Right cardiac atrium (tissue), 5 donors: Measurements from ENCODE around the gene ADCY7. TPM values are rescaled to one million over a fixed set of nuclear protein-coding genes. Genes with fewer than 3 reads are reported as not detected.

Experiments used
- ATAC-seq, 2 donors: fragments of 200-7000 bp; cut with Tn5 transposase; one replicate each; pipeline versions ENCODE4 v1.8.0 to v1.9.1; 2020; ENCODE audit warnings: moderate library complexity in 2 of 2, mild to moderate bottlenecking in 1 of 2
- DNase-seq, 3 donors: peaks; one replicate each; pipeline ENCODE4 v3.0.0-alpha.2; 2020
- H3K27ac ChIP-seq: one replicate; pipeline ENCODE4 v1.5.1; 2013; ENCODE audit warnings: mild to moderate bottlenecking, low read length, control low read depth, moderate library complexity
- H3K27me3 ChIP-seq: one replicate; pipeline ENCODE4 v1.6.1; 2013; ENCODE audit not compliant: control insufficient read depth, insufficient read depth
- H3K4me1 ChIP-seq: one replicate; pipeline ENCODE4 v1.6.1; 2013; ENCODE audit warnings: low read length; ENCODE audit not compliant: control insufficient read depth, insufficient read depth
- H3K4me3 ChIP-seq: one replicate; pipeline ENCODE4 v1.5.1; 2013; ENCODE audit warnings: low read length, control low read depth
- H3K9me3 ChIP-seq: one replicate; pipeline ENCODE4 v1.6.1; 2013; ENCODE audit warnings: low read length; ENCODE audit not compliant: control insufficient read depth
- WGBS: extraction: QIAGEN DNeasy Blood & Tissue Kit; methylation state at CpG from one replicate; pipeline ENCODE4 v1.1.7; 2013; 5-methylcytosine and 5-hydroxymethylcytosine counted together
- intact Hi-C, 4 donors: fragments of 100-400 bp; cut with DNase I; formaldehyde crosslinking; loops; one replicate each; pipeline versions ENCODE4 v1.11.0 to v1.14.0; 2022 to 2023
- polyA plus RNA-seq: library from polyadenylated mRNA; stranded (reverse); fragments of 200-250 nt; gene quantifications from one replicate; pipeline ENCODE4 v1.2.3, GENCODE V29; 2013
- total RNA-seq, 4 donors: library from RNA; stranded (reverse); fragmentation: NEBNext Ultra II Directional; extraction: Animal tissue kit (Norgen Biotek cat#: 25700); gene quantifications; one replicate each; pipeline ENCODE4 v1.2.1, GENCODE V29; 2021
- donor health status: healthy with polysubstance abuse.
- donor health status: DM: no; HTN: yes; CAD: no.
- donor health status: DM: no; HTN: no; CAD: no.
- donor health status: DM: no; HTN: yes; CAD: no; lungs with severe emphysema.
- donor health status: DM: yes; HTN: yes; CAD: no.

ADCY7 gene
- total and polyA plus RNA-seq, 5 donors = 4.8 to 21.2 (median 17.6) TPM

GRCh38 chr16:50310308-50311133 lies 44.2 kb downstream of the ADCY7 start:
- no peaks in the 10 kb centered on the region for H3K27me3 ChIP-seq
- peak in 1 of 2 donors; percentile 2 for ATAC-seq
- H3K9me3 ChIP-seq = no peaks in the 10 kb centered on the region
- DNase-seq = peak in 1 of 3 donors; percentile 56
- intact Hi-C loops = no loop called here
- 77% methylated on average over 18 of the region's 18 CpGs for WGBS
- no peaks in the 10 kb centered on the region for H3K4me1 ChIP-seq
- no peak overlapping the region for H3K27ac ChIP-seq
- H3K4me3 ChIP-seq = no peak overlapping the region

DNA sequence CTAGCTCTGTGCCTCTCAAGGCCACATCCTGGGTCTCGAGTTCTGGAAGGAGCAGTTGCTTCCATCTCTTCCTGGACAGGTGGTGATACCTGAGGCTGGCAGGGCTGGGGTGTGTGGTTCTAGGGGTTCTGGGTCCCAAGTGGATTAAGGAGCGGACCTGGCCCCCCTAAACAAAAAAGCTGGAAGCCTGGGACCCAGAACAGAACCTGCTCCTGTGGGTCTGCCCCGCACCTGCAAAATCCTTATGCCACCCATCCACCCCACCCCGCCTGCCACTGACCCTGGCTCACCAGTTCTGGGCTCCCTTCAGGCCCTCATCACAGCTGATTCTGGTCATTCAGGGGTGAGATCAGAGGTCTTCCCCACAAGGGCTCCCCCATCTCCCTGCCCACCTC lies 44.8 kb downstream of the ADCY7 start:
- Histone ChIP-seq H3K4me1 (no peaks in the 10 kb centered on the region), H3K27me3 (no peaks in the 10 kb centered on the region), H3K4me3 (no peak overlapping the region), H3K27ac (no peak overlapping the region), H3K9me3 (no peaks in the 10 kb centered on the region)
- ATAC-seq (no peak), DNase-seq (peak in 1 of 3 donors; percentile 42)
- WGBS = 87% methylated on average over 4 of the region's 4 CpGs
- intact Hi-C loops = no loop called here

- no peak for ATAC-seq
- no peaks in the 10 kb centered on the region for H3K27me3 ChIP-seq
- 76% methylated on average over 22 of the region's 22 CpGs for WGBS
- intact Hi-C loops = no loop called here
- DNase-seq = peak in 1 of 3 donors; percentile 51
- H3K4me3 ChIP-seq = no peak overlapping the region
- no peak overlapping the region for H3K27ac ChIP-seq
- H3K4me1 ChIP-seq = no peaks in the 10 kb centered on the region
- H3K9me3 ChIP-seq = no peaks in the 10 kb centered on the region
These were observed 45.6 kb downstream of the ADCY7 start for GRCh38 chr16:50311891-50312501.

GRCh38 chr16:50313596-50314478 lies 47.5 kb downstream of the ADCY7 start:
- H3K4me3 ChIP-seq = no peak overlapping the region
- ATAC-seq (peak; percentile 79 to 91), DNase-seq (peak; percentile 82 to 91 (median 91))
- H3K27ac ChIP-seq = no peak overlapping the region
- 67% methylated on average over 31 of the region's 31 CpGs for WGBS
- no peaks in the 10 kb centered on the region for H3K9me3 ChIP-seq
- H3K4me1 ChIP-seq = no peaks in the 10 kb centered on the region
- H3K27me3 ChIP-seq = no peaks in the 10 kb centered on the region
- intact Hi-C loops = no loop called here

DNA sequence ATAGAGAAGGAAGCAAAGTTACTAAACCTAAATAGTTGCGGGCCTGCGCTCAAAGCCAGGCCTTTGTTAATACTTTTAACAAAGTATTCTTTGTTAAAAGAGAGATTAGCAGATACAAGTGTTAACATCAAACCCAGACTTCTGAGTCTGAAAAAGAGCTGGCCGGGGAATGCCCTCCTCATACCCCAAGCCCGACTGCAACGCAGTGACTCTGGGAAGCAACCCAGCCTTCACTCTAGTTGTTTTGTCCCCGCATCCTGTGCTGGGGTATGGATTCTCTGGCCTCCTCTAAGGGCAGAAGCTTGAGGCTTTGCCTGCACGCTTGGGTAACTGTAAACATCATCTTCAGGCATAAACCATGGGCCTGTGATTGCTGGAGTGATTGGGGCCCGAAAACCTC lies 48.3 kb downstream of the ADCY7 start:
- H3K27ac ChIP-seq = no peak overlapping the region
- DNase-seq = peak in 1 of 3 donors; percentile 22
- ATAC-seq = no peak
- H3K4me3 ChIP-seq = no peak overlapping the region
- 80% methylated on average over 8 of the region's 8 CpGs for WGBS
- H3K4me1 ChIP-seq = no peaks in the 10 kb centered on the region
- H3K27me3 ChIP-seq = no peaks in the 10 kb centered on the region
- intact Hi-C loops = no loop called here
- no peaks in the 10 kb centered on the region for H3K9me3 ChIP-seq

DNA sequence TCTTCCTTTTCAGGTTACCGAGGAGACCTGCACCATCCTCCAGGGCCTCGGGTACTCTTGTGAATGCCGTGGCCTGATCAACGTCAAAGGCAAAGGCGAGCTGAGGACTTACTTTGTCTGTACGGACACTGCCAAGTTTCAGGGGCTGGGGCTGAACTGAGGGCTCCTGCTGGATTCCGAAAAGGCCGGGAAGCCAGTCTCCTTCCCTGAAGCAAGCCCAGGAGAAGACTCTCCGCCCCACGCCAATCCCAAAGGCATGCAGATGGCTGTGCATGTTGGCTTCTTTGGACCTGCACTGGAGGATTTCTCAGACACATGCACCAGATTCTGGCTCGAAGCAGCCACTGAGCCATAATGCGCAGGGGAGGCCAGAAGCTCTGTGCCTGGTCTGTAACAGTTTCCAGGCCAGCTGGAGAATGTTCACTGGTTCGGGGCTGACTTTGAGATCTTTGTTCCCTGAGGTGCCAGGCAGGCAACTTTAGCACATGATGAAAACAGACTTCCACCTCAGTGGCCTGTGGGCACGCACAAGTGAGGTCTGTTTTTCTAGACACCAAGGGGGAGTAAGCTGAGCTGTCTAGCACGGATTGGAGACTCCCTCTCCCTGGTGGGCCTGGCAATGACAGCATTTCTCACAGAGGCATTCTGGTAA lies 49.1 kb downstream of the ADCY7 start:
- Histone ChIP-seq H3K27ac (peak overlapping the region; percentile 2), H3K4me3 (no peak overlapping the region), H3K27me3 (no peaks in the 10 kb centered on the region), H3K4me1 (no peaks in the 10 kb centered on the region), H3K9me3 (no peaks in the 10 kb centered on the region)
- peak in 2 of 3 donors; percentile 62 to 66 for DNase-seq
- no peak for ATAC-seq
- intact Hi-C loops = no loop called here
- 63% methylated on average over 15 of the region's 15 CpGs for WGBS

DNA sequence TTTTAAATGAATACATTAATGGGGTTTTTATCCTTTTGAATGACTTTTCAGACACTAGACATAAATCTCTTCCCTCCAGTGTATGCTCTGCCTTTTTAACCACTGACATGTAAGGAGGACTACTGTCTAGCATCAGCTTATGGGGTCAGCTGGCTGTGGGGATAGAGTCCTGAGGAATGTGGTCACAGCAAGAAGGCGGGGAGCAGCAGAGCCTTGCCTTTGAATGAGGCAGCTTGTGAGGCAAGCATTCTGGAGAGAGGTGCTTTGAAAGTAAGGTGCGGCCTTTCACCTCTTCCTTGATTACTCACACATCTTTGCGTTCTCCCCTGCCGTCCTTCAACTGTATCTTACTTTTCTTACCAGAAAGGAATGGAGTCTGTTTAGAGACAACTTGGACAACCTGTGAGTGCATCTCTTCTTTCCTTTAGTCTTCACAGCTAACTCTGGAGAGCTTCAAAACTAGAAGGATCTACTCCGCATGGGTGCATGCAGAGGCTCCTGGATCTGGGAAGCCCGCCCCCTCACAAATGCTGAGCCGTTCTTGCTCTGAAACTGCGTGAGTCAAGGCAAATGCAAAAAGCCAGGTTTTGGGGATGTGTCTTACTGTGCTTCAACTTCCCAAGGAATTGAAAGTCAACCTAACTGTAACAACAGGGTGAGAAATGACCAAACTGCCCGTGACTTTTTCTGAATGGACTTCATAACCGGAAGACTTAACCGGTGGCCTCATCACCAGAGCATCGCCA lies 49.9 kb downstream of the ADCY7 start:
- H3K4me3 ChIP-seq = no peak overlapping the region
- 92% methylated on average over 12 of the region's 12 CpGs for WGBS
- H3K9me3 ChIP-seq = no peaks in the 10 kb centered on the region
- intact Hi-C loops = no loop called here
- no peak for ATAC-seq
- H3K4me1 ChIP-seq = no peaks in the 10 kb centered on the region
- no peaks in the 10 kb centered on the region for H3K27me3 ChIP-seq
- H3K27ac ChIP-seq = no peak overlapping the region
- DNase-seq = no peak

DNA sequence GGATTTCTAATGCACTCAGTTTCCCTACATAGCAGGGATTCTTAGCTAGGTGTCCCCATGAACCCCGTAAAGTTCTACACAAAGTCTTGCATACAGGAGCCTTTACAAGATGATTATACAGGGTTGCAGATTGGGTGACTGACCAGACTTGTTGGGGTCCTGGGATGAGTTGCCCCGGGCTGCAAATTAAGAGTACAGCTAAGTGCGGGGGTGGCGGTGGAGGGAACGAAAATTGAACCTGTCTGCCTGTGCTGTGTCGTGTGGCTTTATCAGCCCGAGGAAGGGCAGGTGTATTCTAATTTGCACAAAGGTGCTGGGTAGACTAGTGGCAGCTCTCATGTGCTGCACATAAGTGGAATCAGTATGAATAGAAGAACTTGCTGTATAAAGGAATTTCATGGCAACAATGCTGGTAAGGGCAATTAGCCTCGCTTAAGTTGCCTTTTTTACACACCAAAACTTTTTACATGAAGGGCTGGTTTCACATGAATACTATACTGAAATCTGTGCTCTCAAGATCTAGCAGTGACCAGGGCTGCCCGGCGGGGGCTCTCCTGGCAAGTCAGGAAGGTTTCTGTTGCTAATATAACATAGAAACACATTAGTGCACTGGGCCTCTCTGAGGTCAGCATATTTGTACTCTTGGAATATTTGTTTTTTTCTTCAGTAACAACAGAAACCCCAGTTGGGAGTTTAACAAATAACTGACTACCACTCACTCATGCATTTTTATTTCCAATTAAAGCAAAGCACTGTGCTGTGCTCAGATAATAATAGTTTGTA lies 50.7 kb downstream of the ADCY7 start:
- DNase-seq = peak in 1 of 3 donors; percentile 16
- Histone ChIP-seq H3K9me3 (no peaks in the 10 kb centered on the region), H3K4me1 (no peaks in the 10 kb centered on the region), H3K27me3 (no peaks in the 10 kb centered on the region), H3K4me3 (no peak overlapping the region), H3K27ac (no peak overlapping the region)
- intact Hi-C loops = no loop called here
- 83% methylated on average over 10 of the region's 10 CpGs for WGBS
- ATAC-seq = no peak

- H3K27me3 ChIP-seq = no peaks in the 10 kb centered on the region
- no peak overlapping the region for H3K27ac ChIP-seq
- ATAC-seq = no peak
- intact Hi-C loops = no loop called here
- DNase-seq = no peak
- no peaks in the 10 kb centered on the region for H3K4me1 ChIP-seq
- no peaks in the 10 kb centered on the region for H3K9me3 ChIP-seq
- no peak overlapping the region for H3K4me3 ChIP-seq
- 93% methylated on average over 9 of the region's 9 CpGs for WGBS
These were observed 52.6 kb downstream of the ADCY7 start for GRCh38 chr16:50318796-50319578.
